Measurements from ENCODE around the gene KIAA1549. TPM values are rescaled to one million over a fixed set of nuclear protein-coding genes. Genes with fewer than 3 reads are reported as not detected.

KIAA1549 gene
- total and polyA plus RNA-seq, 7 experiments from 2014 or later: 0.16 to 0.56 (median 0.25) TPM; not detected in 3

GRCh38 chr7:138987686-138988085, 6.5 kb upstream of the KIAA1549 start:
- Mint-ChIP-seq H3K4me3 (no peak overlapping the region), H3K27ac (no peak overlapping the region)
- POLR2A ChIA-PET: no interaction called here

GRCh38 chr7:138982204-138982623, 1.0 kb upstream of the KIAA1549 start:
- POLR2A ChIA-PET: interaction anchor here (1.5 kb wide), 1 partner anchor 96 kb away, joined by 4 read pairs; no protein-coding TSS in a partner anchor

More at GRCh38 chr7:138987686-138988085, 6.5 kb upstream of the KIAA1549 start:
- CTCF ChIA-PET: no interaction called here
- Histone ChIP-seq H3K9me3 (ENCODE audit: control insufficient read depth in 2 of 3, low read length in 3 of 3) (no peaks in the 10 kb centered on the region), H3K4me1 (ENCODE audit: control insufficient read depth in 2 of 2, insufficient read depth in 2 of 2, low read length in 2 of 2) (no peaks in the 10 kb centered on the region), H3K4me3 (ENCODE audit: low read length) (no peak overlapping the region), H3K36me3 (ENCODE audit: control insufficient read depth in 2 of 3, insufficient read depth in 3 of 3, low read length in 3 of 3) (no peaks in the 10 kb centered on the region), H3K27ac (ENCODE audit: low read depth, low read length) (no peak overlapping the region), H3K27me3 (ENCODE audit: control insufficient read depth in 2 of 2, insufficient read depth in 2 of 2, low read length in 2 of 2) (no peaks in the 10 kb centered on the region)
- DNase-seq (no peak), ATAC-seq (no peak)
- peaks cover 0 to 10% (median 2%) of the 10 kb centered on the region in 11 donors for H3K9me3 Mint-ChIP-seq
- H3K36me3 Mint-ChIP-seq: peaks cover 0 to 7% (median 0%) of the 10 kb centered on the region in 5 donors
- H3K4me1 Mint-ChIP-seq: peaks cover 0 to 1% (median 0%) of the 10 kb centered on the region in 7 donors
- intact Hi-C loops (cut with micrococcal nuclease): no loop called here
- peaks cover 14 to 42% (median 26%) of the 10 kb centered on the region in 5 donors for H3K27me3 Mint-ChIP-seq

GRCh38 chr7:138980563-138981291, 462 bp downstream of the KIAA1549 start:
- DNase-seq: peak in 4 of 9 donors; percentile 7 to 21 (median 16)
- ATAC-seq: no peak
- no peaks in the 10 kb centered on the region for H3K36me3 ChIP-seq (ENCODE audit: control insufficient read depth in 2 of 3, insufficient read depth in 3 of 3, low read length in 3 of 3)
- ChIA-PET POLR2A (interaction anchor here (1.1 kb wide), 1 partner anchor 94 kb away, joined by 6 read pairs; no protein-coding TSS in a partner anchor), CTCF (interaction anchor here (1.1 to 3.4 kb wide), 2 partner anchors 13 to 95 kb away, joined by 3 to 29 read pairs; no protein-coding TSS in a partner anchor)
- peaks cover 25 to 46% (median 35%) of the 10 kb centered on the region in 5 donors for H3K27me3 Mint-ChIP-seq
- H3K9me3 ChIP-seq (ENCODE audit: control insufficient read depth in 2 of 3, low read length in 3 of 3): no peaks in the 10 kb centered on the region
- H3K9me3 Mint-ChIP-seq: no peaks in the 10 kb centered on the region
- peak overlapping the region; percentile 37 for H3K4me3 ChIP-seq (ENCODE audit: low read length)
- peaks cover 10 to 13% of the 10 kb centered on the region in 2 donors for H3K27me3 ChIP-seq (ENCODE audit: control insufficient read depth in 2 of 2, insufficient read depth in 2 of 2, low read length in 2 of 2)
- H3K4me1 ChIP-seq (ENCODE audit: control insufficient read depth in 2 of 2, insufficient read depth in 2 of 2, low read length in 2 of 2): peaks cover 5 to 6% of the 10 kb centered on the region in 2 donors
- H3K4me3 Mint-ChIP-seq: peak overlapping the region; percentile 83 to 98 (median 90)
- no peak overlapping the region for H3K27ac ChIP-seq (ENCODE audit: low read depth, low read length)
- no peaks in the 10 kb centered on the region for H3K36me3 Mint-ChIP-seq
- H3K27ac Mint-ChIP-seq: peak overlapping the region in 7 of 9 donors; percentile 12 to 82 (median 63)
- intact Hi-C loops (cut with micrococcal nuclease): loop anchor here (1.0 to 5.0 kb wide), 5 partner anchors 77 to 520 kb away; partner anchors contain the start of gene TRIM24 (in 1 of the 2)
- H3K4me1 Mint-ChIP-seq: peaks cover 10 to 18% (median 13%) of the 10 kb centered on the region in 7 donors

More at GRCh38 chr7:138982204-138982623, 1.0 kb upstream of the KIAA1549 start:
- Histone ChIP-seq H3K4me3 (ENCODE audit: low read length) (no peak overlapping the region), H3K9me3 (ENCODE audit: control insufficient read depth in 2 of 3, low read length in 3 of 3) (no peaks in the 10 kb centered on the region), H3K4me1 (ENCODE audit: control insufficient read depth in 2 of 2, insufficient read depth in 2 of 2, low read length in 2 of 2) (peaks cover 5 to 6% of the 10 kb centered on the region in 2 donors), H3K27me3 (ENCODE audit: control insufficient read depth in 2 of 2, insufficient read depth in 2 of 2, low read length in 2 of 2) (peaks cover 10 to 13% of the 10 kb centered on the region in 2 donors), H3K36me3 (ENCODE audit: control insufficient read depth in 2 of 3, insufficient read depth in 3 of 3, low read length in 3 of 3) (no peaks in the 10 kb centered on the region), H3K27ac (ENCODE audit: low read depth, low read length) (no peak overlapping the region)
- no peak for DNase-seq
- no peak for ATAC-seq
- H3K4me1 Mint-ChIP-seq: peaks cover 10 to 18% (median 13%) of the 10 kb centered on the region in 7 donors
- peaks cover 25 to 49% (median 35%) of the 10 kb centered on the region in 5 donors for H3K27me3 Mint-ChIP-seq
- peaks cover 0 to 4% (median 0%) of the 10 kb centered on the region in 5 donors for H3K36me3 Mint-ChIP-seq
- peak overlapping the region; percentile 54 to 80 (median 69) for H3K4me3 Mint-ChIP-seq
- peak overlapping the region in 3 of 9 donors; percentile 9 to 26 (median 20) for H3K27ac Mint-ChIP-seq
- CTCF ChIA-PET: interaction anchor here (3.4 kb wide), 1 partner anchor 96 kb away, joined by 29 read pairs; no protein-coding TSS in a partner anchor
- no peaks in the 10 kb centered on the region for H3K9me3 Mint-ChIP-seq
- intact Hi-C loops (cut with micrococcal nuclease): loop anchor here in 1 of 2 donors (5.0 kb wide), 1 partner anchor 80 kb away; no protein-coding TSS in a partner anchor

- no peaks in the 10 kb centered on the region for H3K36me3 ChIP-seq (ENCODE audit: control insufficient read depth in 2 of 3, insufficient read depth in 3 of 3, low read length in 3 of 3)
- H3K9me3 Mint-ChIP-seq: no peaks in the 10 kb centered on the region
- ChIA-PET POLR2A (interaction anchor here (1.1 kb wide), 1 partner anchor 93 kb away, joined by 6 read pairs; no protein-coding TSS in a partner anchor), CTCF (interaction anchor here (1.1 to 3.4 kb wide), 2 partner anchors 12 to 94 kb away, joined by 3 to 29 read pairs; no protein-coding TSS in a partner anchor)
- H3K9me3 ChIP-seq (ENCODE audit: control insufficient read depth in 2 of 3, low read length in 3 of 3): no peaks in the 10 kb centered on the region
- H3K4me3 ChIP-seq (ENCODE audit: low read length): no peak overlapping the region
- no peak overlapping the region for H3K27ac ChIP-seq (ENCODE audit: low read depth, low read length)
- H3K27me3 ChIP-seq (ENCODE audit: control insufficient read depth in 2 of 2, insufficient read depth in 2 of 2, low read length in 2 of 2): peaks cover 10 to 13% of the 10 kb centered on the region in 2 donors
- peaks cover 25 to 47% (median 35%) of the 10 kb centered on the region in 5 donors for H3K27me3 Mint-ChIP-seq
- peak overlapping the region in 5 of 9 donors; percentile 12 to 82 (median 63) for H3K27ac Mint-ChIP-seq
- peaks cover 10 to 18% (median 13%) of the 10 kb centered on the region in 7 donors for H3K4me1 Mint-ChIP-seq
- no peaks in the 10 kb centered on the region for H3K36me3 Mint-ChIP-seq
- DNase-seq (no peak), ATAC-seq (no peak)
- peaks cover 5 to 6% of the 10 kb centered on the region in 2 donors for H3K4me1 ChIP-seq (ENCODE audit: control insufficient read depth in 2 of 2, insufficient read depth in 2 of 2, low read length in 2 of 2)
- intact Hi-C loops (cut with micrococcal nuclease): loop anchor here in 1 of 2 donors (2.0 to 5.0 kb wide), 3 partner anchors 78 to 519 kb away; partner anchors contain the start of gene TRIM24
- H3K4me3 Mint-ChIP-seq: peak overlapping the region; percentile 83 to 98 (median 90)
These were observed 1.1 kb downstream of the KIAA1549 start for GRCh38 chr7:138979988-138980562.

GRCh38 chr7:138979226-138979979, 1.8 kb downstream of the KIAA1549 start:
- H3K36me3 ChIP-seq (ENCODE audit: control insufficient read depth in 2 of 3, insufficient read depth in 3 of 3, low read length in 3 of 3): no peaks in the 10 kb centered on the region
- ChIA-PET CTCF (no interaction called here), POLR2A (interaction anchor here (0.8 to 1.1 kb wide), 2 partner anchors 93 kb away, joined by 3 to 6 read pairs; no protein-coding TSS in a partner anchor)
- H3K9me3 ChIP-seq (ENCODE audit: control insufficient read depth in 2 of 3, low read length in 3 of 3): no peaks in the 10 kb centered on the region
- Mint-ChIP-seq H3K4me3 (peak overlapping the region in 8 of 10 donors; percentile 12 to 98 (median 44)), H3K9me3 (no peaks in the 10 kb centered on the region), H3K27ac (no peak overlapping the region), H3K27me3 (peaks cover 25 to 48% (median 35%) of the 10 kb centered on the region in 5 donors), H3K36me3 (no peaks in the 10 kb centered on the region), H3K4me1 (peaks cover 10 to 18% (median 13%) of the 10 kb centered on the region in 7 donors)
- no peak overlapping the region for H3K27ac ChIP-seq (ENCODE audit: low read depth, low read length)
- DNase-seq: peak in 4 of 9 donors; percentile 9 to 17 (median 12)
- H3K4me3 ChIP-seq (ENCODE audit: low read length): no peak overlapping the region
- peaks cover 5 to 6% of the 10 kb centered on the region in 2 donors for H3K4me1 ChIP-seq (ENCODE audit: control insufficient read depth in 2 of 2, insufficient read depth in 2 of 2, low read length in 2 of 2)
- H3K27me3 ChIP-seq (ENCODE audit: control insufficient read depth in 2 of 2, insufficient read depth in 2 of 2, low read length in 2 of 2): peaks cover 10 to 13% of the 10 kb centered on the region in 2 donors
- intact Hi-C loops (cut with micrococcal nuclease): no loop called here
- peak; percentile 30 for ATAC-seq

All from naive thymus-derived CD4-positive, alpha-beta T cell (primary cell).